Fibroblast of lung (primary cell): Measurements from ENCODE around the gene BCLAF1.

ENCODE experiments used
- CTCF ChIP-seq, 2 donors: IDR thresholded peaks in 1 of 2; conservative IDR thresholded peaks in 1 of 2; 1 replicate in 1 of 2; 2 replicates in 1 of 2; pipeline ENCODE4 v1.5.1; 2011 to 2012; ENCODE audit warnings: low read length in 2 of 2, control low read depth in 1 of 2, inconsistent platforms in 1 of 2, low read depth in 1 of 2, mild to moderate bottlenecking in 1 of 2
- EZH2 ChIP-seq: IDR thresholded peaks from 2 replicates; pipeline ENCODE4 v1.5.1; 2012; ENCODE audit warnings: low read length, control low read depth, mild to moderate bottlenecking; ENCODE audit errors: missing control alignments

- no peak for TF ChIP-seq CTCF (conservative IDR thresholded peaks at IDR 0.05 in 1 of 2, IDR thresholded peaks at IDR 0.05 in 1 of 2; ENCODE audit: low read depth in 1 of 2, low read length in 2 of 2)
- no peak for TF ChIP-seq EZH2
These were observed 16.8 kb upstream of the BCLAF1 start for GRCh38 chr6:136306466-136306865.
